Astrocyte (in vitro differentiated cells and primary cell): ENCODE data around the gene RAD51AP1.

ENCODE experiments used
- EZH2 ChIP-seq: IDR thresholded peaks from 2 replicates; pipeline ENCODE4 v1.6.1; 2012; ENCODE audit warnings: mild to moderate bottlenecking, low read length, inconsistent platforms; ENCODE audit not compliant: insufficient read depth
- TF ChIP-seq, protein P1 (sequence below): IDR thresholded peaks from 2 replicates; pipeline ENCODE4 v1.5.1; 2011; ENCODE audit warnings: low read depth, mild to moderate bottlenecking, inconsistent platforms, low read length, moderate library complexity; ENCODE audit not compliant: insufficient read depth

DNA sequence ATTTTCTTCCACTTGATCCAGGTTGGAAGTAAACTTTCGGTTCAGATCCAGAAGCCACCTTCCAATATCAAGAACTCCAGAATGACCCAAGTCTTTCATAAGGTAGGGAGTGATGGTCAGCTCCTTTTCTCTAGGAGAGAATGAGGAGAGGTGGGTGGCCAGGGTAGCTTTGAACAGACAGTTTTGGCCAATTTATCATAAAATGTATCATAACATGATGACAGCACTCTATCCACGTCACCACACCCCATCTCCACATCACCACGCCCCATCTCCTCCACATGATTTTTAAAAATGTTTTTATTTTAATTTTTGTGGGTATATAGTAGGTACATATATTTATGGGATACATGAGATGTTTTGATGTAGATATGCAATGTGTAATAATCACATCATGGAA is 50.2 kb downstream of the RAD51AP1 start:
- TF ChIP-seq, protein P1, sequence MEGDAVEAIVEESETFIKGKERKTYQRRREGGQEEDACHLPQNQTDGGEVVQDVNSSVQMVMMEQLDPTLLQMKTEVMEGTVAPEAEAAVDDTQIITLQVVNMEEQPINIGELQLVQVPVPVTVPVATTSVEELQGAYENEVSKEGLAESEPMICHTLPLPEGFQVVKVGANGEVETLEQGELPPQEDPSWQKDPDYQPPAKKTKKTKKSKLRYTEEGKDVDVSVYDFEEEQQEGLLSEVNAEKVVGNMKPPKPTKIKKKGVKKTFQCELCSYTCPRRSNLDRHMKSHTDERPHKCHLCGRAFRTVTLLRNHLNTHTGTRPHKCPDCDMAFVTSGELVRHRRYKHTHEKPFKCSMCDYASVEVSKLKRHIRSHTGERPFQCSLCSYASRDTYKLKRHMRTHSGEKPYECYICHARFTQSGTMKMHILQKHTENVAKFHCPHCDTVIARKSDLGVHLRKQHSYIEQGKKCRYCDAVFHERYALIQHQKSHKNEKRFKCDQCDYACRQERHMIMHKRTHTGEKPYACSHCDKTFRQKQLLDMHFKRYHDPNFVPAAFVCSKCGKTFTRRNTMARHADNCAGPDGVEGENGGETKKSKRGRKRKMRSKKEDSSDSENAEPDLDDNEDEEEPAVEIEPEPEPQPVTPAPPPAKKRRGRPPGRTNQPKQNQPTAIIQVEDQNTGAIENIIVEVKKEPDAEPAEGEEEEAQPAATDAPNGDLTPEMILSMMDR, result no peak
- TF ChIP-seq EZH2, result no peak
